ENCODE measurements around the gene CAMTA2.
A peak's percentile ranks its signal among the peaks of the same experiment; 100 is the strongest.

CAMTA2 gene

GRCh38 chr17:5023588-5024147 is 36.2 kb upstream of the CAMTA2 start:
- no peak overlapping the region for H3K4me3 Mint-ChIP-seq
- H3K9me3 Mint-ChIP-seq, result no peaks in the 10 kb centered on the region
- peaks cover 65% of the 10 kb centered on the region for H3K36me3 Mint-ChIP-seq (ENCODE audit: low read depth)
- peaks cover 3% of the 10 kb centered on the region for H3K27me3 Mint-ChIP-seq
- H3K27ac Mint-ChIP-seq, result no peak overlapping the region
- peaks cover 41% of the 10 kb centered on the region for H3K4me1 Mint-ChIP-seq (ENCODE audit: low read depth)
- intact Hi-C loops (cut with micrococcal nuclease), result no loop called here

DNA sequence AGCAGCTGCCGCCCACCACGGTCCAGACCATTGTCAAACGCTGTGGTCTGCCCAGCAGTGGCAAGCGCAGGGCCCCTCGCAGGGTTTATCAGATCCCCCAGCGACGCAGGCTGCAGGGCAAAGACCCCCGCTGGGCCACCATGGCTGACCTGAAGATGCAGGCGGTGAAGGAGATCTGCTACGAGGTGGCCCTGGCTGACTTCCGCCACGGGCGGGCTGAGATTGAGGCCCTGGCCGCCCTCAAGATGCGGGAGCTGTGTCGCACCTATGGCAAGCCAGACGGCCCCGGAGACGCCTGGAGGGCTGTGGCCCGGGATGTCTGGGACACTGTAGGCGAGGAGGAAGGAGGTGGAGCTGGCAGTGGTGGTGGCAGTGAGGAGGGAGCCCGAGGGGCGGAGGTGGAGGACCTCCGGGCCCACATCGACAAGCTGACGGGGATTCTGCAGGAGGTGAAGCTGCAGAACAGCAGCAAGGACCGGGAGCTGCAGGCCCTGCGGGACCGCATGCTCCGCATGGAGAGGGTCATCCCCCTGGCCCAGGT is 34.8 kb upstream of the CAMTA2 start:
- Mint-ChIP-seq H3K36me3 (ENCODE audit: low read depth) (peaks cover 80% of the 10 kb centered on the region), H3K27me3 (peaks cover 3% of the 10 kb centered on the region), H3K27ac (no peak overlapping the region), H3K4me3 (no peak overlapping the region), H3K4me1 (ENCODE audit: low read depth) (peaks cover 35% of the 10 kb centered on the region), H3K9me3 (no peaks in the 10 kb centered on the region)
- intact Hi-C loops (cut with micrococcal nuclease), result no loop called here

GRCh38 chr17:5020502-5021023 is 33.1 kb upstream of the CAMTA2 start:
- peaks cover 91% of the 10 kb centered on the region for H3K36me3 Mint-ChIP-seq (ENCODE audit: low read depth)

DNA sequence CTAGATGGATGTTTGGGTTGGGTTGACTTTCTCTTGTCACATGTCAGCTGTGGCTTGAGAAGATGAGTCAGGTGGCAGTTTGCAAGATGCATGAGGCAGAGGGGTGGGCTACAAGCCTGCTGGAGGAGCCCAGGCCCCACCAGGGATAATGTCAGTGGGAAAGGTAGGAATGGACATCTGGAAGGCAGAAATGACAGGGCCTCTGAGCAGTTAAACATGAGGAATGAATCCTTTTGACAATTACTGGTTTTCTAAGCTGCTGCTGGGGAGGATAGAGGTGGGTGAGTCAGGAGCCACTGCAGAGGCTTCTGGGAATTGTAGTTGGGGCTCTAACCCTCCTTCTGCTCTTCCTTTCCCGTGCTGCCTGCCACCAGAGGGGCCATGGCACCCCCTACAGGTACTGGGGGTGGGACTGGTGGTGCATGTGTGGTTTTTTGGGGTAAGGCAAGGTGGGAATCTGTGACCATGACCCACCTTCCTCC is 32.0 kb upstream of the CAMTA2 start:
- H3K4me1 Mint-ChIP-seq (ENCODE audit: low read depth), result peaks cover 35% of the 10 kb centered on the region
- H3K9me3 Mint-ChIP-seq, result no peaks in the 10 kb centered on the region
- intact Hi-C loops (cut with micrococcal nuclease), result no loop called here
- H3K36me3 Mint-ChIP-seq (ENCODE audit: low read depth), result peaks cover 94% of the 10 kb centered on the region
- H3K4me3 Mint-ChIP-seq, result no peak overlapping the region
- peaks cover 3% of the 10 kb centered on the region for H3K27me3 Mint-ChIP-seq
- H3K27ac Mint-ChIP-seq, result peak overlapping the region; percentile 0

More at GRCh38 chr17:5020502-5021023, 33.1 kb upstream of the CAMTA2 start:
- Mint-ChIP-seq H3K9me3 (no peaks in the 10 kb centered on the region), H3K4me3 (no peak overlapping the region), H3K27me3 (peaks cover 3% of the 10 kb centered on the region), H3K27ac (no peak overlapping the region), H3K4me1 (ENCODE audit: low read depth) (peaks cover 40% of the 10 kb centered on the region)
- intact Hi-C loops (cut with micrococcal nuclease), result no loop called here

GRCh38 chr17:5014357-5014756 is 26.9 kb upstream of the CAMTA2 start:
- intact Hi-C loops (cut with micrococcal nuclease), result no loop called here
- Mint-ChIP-seq H3K4me1 (ENCODE audit: low read depth) (peaks cover 26% of the 10 kb centered on the region), H3K9me3 (no peaks in the 10 kb centered on the region), H3K4me3 (no peak overlapping the region), H3K27ac (peak overlapping the region; percentile 30), H3K27me3 (no peaks in the 10 kb centered on the region), H3K36me3 (ENCODE audit: low read depth) (peaks cover 93% of the 10 kb centered on the region)

GRCh38 chr17:5011928-5012327 is 24.5 kb upstream of the CAMTA2 start:
- intact Hi-C loops (cut with micrococcal nuclease), result no loop called here
- no peak overlapping the region for H3K27ac Mint-ChIP-seq
- H3K4me3 Mint-ChIP-seq, result no peak overlapping the region
- H3K4me1 Mint-ChIP-seq (ENCODE audit: low read depth), result peaks cover 15% of the 10 kb centered on the region
- H3K9me3 Mint-ChIP-seq, result no peaks in the 10 kb centered on the region
- peaks cover 93% of the 10 kb centered on the region for H3K36me3 Mint-ChIP-seq (ENCODE audit: low read depth)
- H3K27me3 Mint-ChIP-seq, result no peaks in the 10 kb centered on the region

DNA sequence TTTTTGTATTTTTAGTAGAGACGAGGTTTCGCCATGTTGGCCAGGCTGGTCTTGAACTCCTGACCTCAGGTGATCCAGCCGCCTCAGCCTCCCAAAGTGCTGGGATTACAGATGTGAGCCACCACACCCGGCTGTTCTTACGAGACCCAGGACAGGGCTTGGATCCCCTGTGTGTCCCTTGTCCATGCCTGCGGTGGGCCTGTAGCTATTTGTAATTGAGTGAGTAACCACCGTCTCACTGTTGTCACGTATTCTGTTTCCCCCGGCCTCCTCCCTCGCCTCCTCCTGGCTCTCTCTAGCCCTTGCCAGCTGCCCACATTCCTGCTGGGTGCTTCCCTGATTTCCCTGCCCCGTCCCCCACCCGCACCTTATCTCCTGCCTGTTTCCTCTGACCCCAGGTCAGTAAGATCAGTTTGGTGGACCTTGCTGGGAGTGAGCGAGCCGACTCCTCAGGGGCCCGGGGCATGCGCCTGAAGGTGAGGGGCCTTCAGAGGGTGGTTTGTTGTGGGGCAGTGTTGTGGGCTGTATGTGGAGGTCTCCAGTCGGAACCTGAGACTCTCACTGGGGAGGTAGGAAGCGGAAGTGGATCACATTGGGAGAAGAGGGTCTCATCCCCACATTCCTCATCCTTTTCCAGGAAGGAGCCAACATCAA is 15.9 kb upstream of the CAMTA2 start:
- intact Hi-C loops (cut with micrococcal nuclease), result no loop called here
- no peaks in the 10 kb centered on the region for H3K9me3 Mint-ChIP-seq
- H3K4me1 Mint-ChIP-seq (ENCODE audit: low read depth), result peaks cover 26% of the 10 kb centered on the region
- no peak overlapping the region for H3K4me3 Mint-ChIP-seq
- peaks cover 100% of the 10 kb centered on the region for H3K36me3 Mint-ChIP-seq (ENCODE audit: low read depth)
- H3K27ac Mint-ChIP-seq, result no peak overlapping the region
- no peaks in the 10 kb centered on the region for H3K27me3 Mint-ChIP-seq

DNA sequence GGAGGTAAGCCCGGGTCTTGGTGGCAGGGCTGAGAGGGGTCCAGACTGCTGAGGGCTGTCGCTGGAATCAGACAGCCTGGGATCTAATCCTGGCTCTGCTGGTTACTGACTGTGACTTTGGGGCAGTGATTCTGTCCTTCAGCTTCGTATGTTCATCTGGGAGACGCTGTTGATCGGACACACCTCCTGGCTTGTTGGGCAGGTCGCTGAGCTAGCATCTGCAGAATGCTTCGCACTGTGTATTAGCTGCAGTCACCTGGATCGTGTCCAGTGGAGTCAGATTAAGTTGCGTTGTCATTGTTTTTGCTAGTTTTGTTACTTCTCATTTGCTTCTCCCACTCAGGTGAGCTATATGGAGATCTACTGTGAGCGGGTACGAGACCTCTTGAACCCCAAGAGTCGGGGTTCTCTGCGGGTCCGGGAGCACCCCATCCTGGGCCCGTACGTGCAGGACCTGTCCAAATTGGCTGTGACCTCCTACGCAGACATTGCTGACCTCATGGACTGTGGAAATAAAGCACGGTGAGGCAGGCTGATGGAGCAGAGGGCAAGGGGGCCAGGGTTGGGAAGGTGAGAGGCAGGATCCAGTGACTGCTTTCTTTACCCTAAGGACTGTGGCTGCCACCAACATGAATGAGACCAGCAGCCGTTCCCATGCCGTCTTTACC is 14.8 kb upstream of the CAMTA2 start:
- no peak overlapping the region for H3K4me3 Mint-ChIP-seq
- H3K27me3 Mint-ChIP-seq, result no peaks in the 10 kb centered on the region
- H3K4me1 Mint-ChIP-seq (ENCODE audit: low read depth), result peaks cover 26% of the 10 kb centered on the region
- H3K27ac Mint-ChIP-seq, result no peak overlapping the region
- intact Hi-C loops (cut with micrococcal nuclease), result no loop called here
- no peaks in the 10 kb centered on the region for H3K9me3 Mint-ChIP-seq
- H3K36me3 Mint-ChIP-seq (ENCODE audit: low read depth), result peaks cover 95% of the 10 kb centered on the region

- no peak overlapping the region for H3K4me3 Mint-ChIP-seq
- no peaks in the 10 kb centered on the region for H3K9me3 Mint-ChIP-seq
- peaks cover 75% of the 10 kb centered on the region for H3K36me3 Mint-ChIP-seq (ENCODE audit: low read depth)
- H3K27ac Mint-ChIP-seq, result no peak overlapping the region
- peaks cover 34% of the 10 kb centered on the region for H3K4me1 Mint-ChIP-seq (ENCODE audit: low read depth)
- H3K27me3 Mint-ChIP-seq, result peaks cover 16% of the 10 kb centered on the region
- intact Hi-C loops (cut with micrococcal nuclease), result no loop called here
These were observed 12.8 kb upstream of the CAMTA2 start for GRCh38 chr17:5000237-5000639.

DNA sequence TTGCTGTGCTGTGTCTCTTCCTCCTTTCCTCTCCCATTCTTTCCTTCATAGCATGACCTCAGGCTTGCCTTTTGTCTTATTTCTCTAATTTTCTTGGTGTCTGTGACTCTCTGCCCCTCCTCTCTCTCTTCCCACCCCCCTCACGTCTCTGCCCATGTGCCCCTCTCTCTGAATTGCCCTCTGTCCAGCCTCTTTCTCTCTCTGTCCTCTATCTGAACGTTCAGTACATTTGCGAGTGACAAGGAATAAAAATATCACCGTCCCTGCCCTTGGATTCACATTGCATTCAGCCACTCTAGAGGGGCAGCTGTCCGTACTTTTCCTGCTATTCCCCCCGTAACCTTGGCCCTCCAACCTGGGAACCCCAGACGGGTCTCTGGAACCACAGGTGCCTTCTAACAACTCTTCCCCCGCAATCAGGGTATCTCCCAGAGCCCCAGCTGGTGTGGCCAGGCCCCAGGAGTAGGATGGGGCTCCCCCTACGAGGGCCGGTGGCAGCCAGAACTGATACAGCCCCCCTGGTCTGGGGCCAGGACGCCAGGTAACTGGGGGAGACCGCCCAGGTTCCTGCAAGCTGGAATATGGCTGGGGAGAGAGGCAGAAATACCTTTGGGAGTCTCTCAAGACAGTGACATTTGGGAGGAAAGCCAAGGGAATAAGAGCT is 12.1 kb upstream of the CAMTA2 start:
- peaks cover 38% of the 10 kb centered on the region for H3K4me1 Mint-ChIP-seq (ENCODE audit: low read depth)
- H3K4me3 Mint-ChIP-seq, result peak overlapping the region; percentile 95
- H3K36me3 Mint-ChIP-seq (ENCODE audit: low read depth), result peaks cover 68% of the 10 kb centered on the region
- peaks cover 23% of the 10 kb centered on the region for H3K27me3 Mint-ChIP-seq
- intact Hi-C loops (cut with micrococcal nuclease), result no loop called here
- H3K27ac Mint-ChIP-seq, result peak overlapping the region; percentile 89
- no peaks in the 10 kb centered on the region for H3K9me3 Mint-ChIP-seq

- Mint-ChIP-seq H3K4me1 (ENCODE audit: low read depth) (peaks cover 38% of the 10 kb centered on the region), H3K27ac (peak overlapping the region; percentile 89), H3K4me3 (peak overlapping the region; percentile 95), H3K27me3 (peaks cover 27% of the 10 kb centered on the region), H3K9me3 (no peaks in the 10 kb centered on the region), H3K36me3 (ENCODE audit: low read depth) (peaks cover 61% of the 10 kb centered on the region)
- intact Hi-C loops (cut with micrococcal nuclease), result no loop called here
These were observed 11.4 kb upstream of the CAMTA2 start for GRCh38 chr17:4998732-4999429.

- Mint-ChIP-seq H3K4me1 (ENCODE audit: low read depth) (peaks cover 38% of the 10 kb centered on the region), H3K9me3 (no peaks in the 10 kb centered on the region), H3K27me3 (peaks cover 27% of the 10 kb centered on the region), H3K36me3 (ENCODE audit: low read depth) (peaks cover 54% of the 10 kb centered on the region), H3K27ac (peak overlapping the region; percentile 89), H3K4me3 (peak overlapping the region; percentile 95)
- intact Hi-C loops (cut with micrococcal nuclease), result no loop called here
These were observed 10.7 kb upstream of the CAMTA2 start for GRCh38 chr17:4998027-4998731.

Data from dendritic cell treated with granulocyte-macrophage colony-stimulating factor and Interleukin-4, amounts not matched to agents 40 ng/mL and 50 ng/mL, for 4 days (primary cell).